H1 (cell line): ENCODE results near the gene PDZD8. TPM values are rescaled to one million over a fixed set of nuclear protein-coding genes. Genes with fewer than 3 reads are reported as not detected.

Source experiments
- ATF3 ChIP-seq: IDR thresholded peaks from 2 replicates; pipeline ENCODE4 v1.6.1; 2011; ENCODE audit warnings: low read depth, mild to moderate bottlenecking, low read length; ENCODE audit not compliant: insufficient read depth
- CHD1 ChIP-seq: IDR thresholded peaks from 2 replicates; pipeline ENCODE4 v1.6.1; 2012; ENCODE audit warnings: low read depth, low read length, improper control_type of control experiment
- CHD7 ChIP-seq: fragments of 300-600 bp; sonication (generic); IDR thresholded peaks from 2 replicates; pipeline ENCODE4 v1.7.1; 2012; ENCODE audit warnings: low read length, moderate library complexity, mild to moderate bottlenecking, inconsistent platforms; ENCODE audit not compliant: insufficient replicate concordance
- RAD21 ChIP-seq, 2 experiments: IDR thresholded peaks in 1 of 2; conservative IDR thresholded peaks in 1 of 2; 2 replicates each; pipeline ENCODE4 v1.6.1; 2011; ENCODE audit warnings: low read depth in 2 of 2, low read length in 2 of 2, improper control_type of control experiment in 1 of 2, inconsistent platforms in 1 of 2, mild to moderate bottlenecking in 1 of 2, moderate library complexity in 1 of 2
- TAF1 ChIP-seq: IDR thresholded peaks from 2 replicates; pipeline ENCODE4 v1.6.1; 2011; ENCODE audit warnings: mild to moderate bottlenecking, low read depth, low read length
- polyA plus RNA-seq, 7 experiments: library from polyadenylated mRNA; depleted of rRNA in 3 of 7; stranded (reverse) in 5 of 7; unstranded in 2 of 7; fragments of >200 nt in 5 of 7; fragments of 200-250 nt in 2 of 7; gene quantifications; 1 replicate in 5 of 7; 2 replicates in 1 of 7; 4 replicates in 1 of 7; pipeline versions ENCODE4 v1.2.1 to v1.2.3, GENCODE V29; 2011 to 2013; ENCODE audit warnings: missing spikeins in 2 of 7, mixed read lengths in 2 of 7
- total RNA-seq: library from RNA; stranded (reverse); fragmentation: NEBNext Ultra II Directional; extraction: Animal tissue kit (Norgen Biotek cat#: 25700); gene quantifications from 2 replicates; pipeline ENCODE4 v1.2.1, GENCODE V29; 2021

The PDZD8 gene
- total and polyA plus RNA-seq, 2 of the 8 experiments (the other 6 are each of a cell fraction or from before 2014, with no cell fraction given): 10.9 to 50.1 TPM

- TF ChIP-seq CHD7: no peak
- no peak for TF ChIP-seq CHD1
- no peak for TF ChIP-seq TAF1
- TF ChIP-seq ATF3: no peak
- no peak for TF ChIP-seq RAD21 (IDR thresholded peaks at IDR 0.05 in 1 of 2, conservative IDR thresholded peaks at IDR 0.05 in 1 of 2; ENCODE audit: low read depth in 2 of 2, low read length in 2 of 2)
These were observed 37.3 kb upstream of the PDZD8 start (continued) for GRCh38 chr10:117412469-117413010.
